Measurements from ENCODE around the gene SLC37A4. TPM values are rescaled to one million over a fixed set of nuclear protein-coding genes. Genes with fewer than 3 reads are reported as not detected.

Gene SLC37A4
- 17.7 and 27.4 TPM in 2 replicates for total RNA-seq

DNA sequence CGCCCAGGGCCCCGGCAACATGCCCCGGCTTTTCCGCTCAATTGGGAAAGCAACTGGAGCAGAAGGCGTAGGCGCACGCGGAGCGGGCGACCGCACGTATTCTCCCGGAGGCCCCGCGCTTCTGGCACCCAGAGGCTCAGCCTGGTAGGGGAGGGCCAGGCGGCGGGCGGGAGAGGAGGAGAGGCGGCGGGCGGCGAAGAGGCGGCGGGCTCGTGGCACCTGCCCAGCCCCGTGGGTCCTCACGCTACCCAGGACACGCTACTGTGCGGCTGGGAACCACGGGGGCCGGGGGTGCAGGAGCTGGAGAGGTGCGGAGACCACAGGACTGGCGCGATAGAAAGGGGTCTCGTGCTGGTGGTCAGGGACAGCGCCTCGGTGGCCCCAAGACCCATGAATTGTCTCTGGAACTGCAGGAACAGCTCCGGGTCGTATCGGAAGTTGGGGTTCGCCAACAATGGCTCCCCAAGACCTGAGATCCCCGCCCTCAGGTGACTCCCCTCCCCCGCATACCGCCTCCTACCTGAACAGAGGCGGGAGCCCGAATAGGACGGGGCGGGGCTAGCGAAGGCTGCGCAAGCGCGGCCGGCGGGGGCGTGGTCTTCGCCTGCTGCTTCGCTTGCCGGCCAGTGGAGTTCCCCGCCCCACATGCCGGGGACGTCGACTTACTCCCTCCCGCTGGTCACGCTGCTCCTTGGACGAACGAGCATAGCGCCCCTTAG, at the start of gene SLC37A4:
Gene SLC37A4, minus strand, starts transcription at position 549 of the 719 bp plus-strand sequence.

GRCh38 chr11:119067371-119068222, 36.9 kb upstream of the SLC37A4 start, which contains the start of gene VPS11:
VPS11 (plus strand) TSS chr11:119067818; CDS start chr11:119067824, 6 bp downstream.

DNA sequence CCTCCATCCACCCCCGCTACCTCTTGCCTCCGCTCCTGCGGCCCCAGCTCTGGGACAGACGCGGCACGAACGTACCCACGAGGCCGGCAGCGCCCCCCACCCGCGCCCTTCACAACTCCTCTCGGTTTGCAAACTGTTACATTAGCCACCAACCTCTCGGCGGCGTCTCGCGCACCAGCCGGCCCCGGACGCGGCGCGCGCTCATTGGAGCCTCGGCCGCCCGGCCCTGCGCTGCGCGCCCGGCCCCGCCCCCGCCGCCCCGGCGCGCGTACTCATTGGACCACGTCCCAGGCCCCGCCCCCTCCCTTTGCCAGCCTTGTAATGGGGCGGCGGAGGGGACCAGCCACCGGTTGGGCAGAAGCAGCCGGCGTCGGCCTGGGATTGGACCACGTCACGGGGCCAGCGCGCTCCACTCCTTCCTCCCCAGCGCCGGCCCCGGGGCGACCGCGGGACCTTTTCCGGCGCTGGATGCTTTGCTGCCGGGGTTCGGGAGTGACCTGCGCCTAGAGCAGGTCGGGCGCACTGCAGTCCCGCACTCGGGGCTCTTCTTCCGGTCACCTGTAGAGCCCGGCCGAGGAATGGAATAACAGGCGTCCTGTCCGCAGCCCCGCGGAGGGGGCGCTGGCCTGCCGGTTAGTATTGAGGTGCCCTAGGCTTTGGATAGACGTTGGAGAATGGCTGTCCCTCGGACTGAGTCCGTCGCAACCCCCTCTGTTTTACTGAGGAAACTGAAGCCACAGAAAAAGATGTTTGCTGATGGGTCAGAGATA, 26.5 kb upstream of the SLC37A4 start, which contains the start of gene HYOU1:
Gene HYOU1, minus strand, starts transcription at position 206 of the 770 bp plus-strand sequence. CDS start 1,045 bp downstream, outside the sequence.

GRCh38 chr11:119018074-119018938, 12.4 kb downstream of the SLC37A4 start, which contains the start of the genes RPS25 and TRAPPC4:
RPS25 (minus strand) TSS chr11:119018343; CDS start chr11:119018284, 59 bp downstream.
TRAPPC4 (plus strand) TSS chr11:119018766; CDS start chr11:119018796, 30 bp downstream.

DNA sequence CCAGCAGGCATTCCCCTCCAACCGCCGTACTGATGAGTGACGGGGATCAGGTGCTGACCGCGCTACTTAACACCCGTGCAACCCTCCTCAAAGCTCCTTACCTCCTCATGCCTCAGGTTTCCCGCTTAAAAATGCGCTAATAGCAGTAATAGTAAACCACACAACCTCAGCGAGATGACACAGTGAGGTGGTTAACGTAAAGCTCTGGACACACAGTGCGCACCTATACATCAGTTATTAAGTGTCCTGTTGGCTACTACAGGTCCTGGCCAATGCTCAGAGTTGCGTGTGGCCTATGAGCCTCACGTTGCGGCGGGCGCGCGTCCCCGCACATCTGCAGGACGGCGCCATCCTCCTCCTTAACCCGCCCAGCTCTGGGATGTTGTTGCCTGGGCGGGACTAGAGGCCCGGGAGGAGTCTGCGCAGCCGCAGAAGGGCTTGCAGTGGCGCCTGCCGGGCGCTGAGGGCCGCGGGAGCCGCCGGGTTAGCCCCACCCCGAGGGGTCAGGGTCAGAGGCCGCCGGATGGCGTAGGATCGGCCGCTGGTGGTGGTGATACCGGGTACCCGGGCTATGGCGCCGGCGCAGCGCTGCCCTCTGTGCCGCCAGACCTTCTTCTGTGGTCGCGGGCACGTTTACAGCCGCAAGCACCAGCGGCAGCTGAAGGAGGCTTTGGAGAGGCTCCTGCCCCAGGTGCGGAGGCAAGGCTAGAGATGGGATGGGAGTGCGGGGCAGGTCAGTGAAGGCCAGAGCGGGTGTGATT, 32.9 kb downstream of the SLC37A4 start, which contains the start of gene CENATAC:
Gene CENATAC, plus strand, starts transcription at position 512 of the 761 bp plus-strand sequence. Its CDS starts 60 bp downstream, at position 572.

Small RNAs within 50 kb of the gene (small RNA-seq; reads per million reads assigned to genes)
- 0.08 reads per million for gene AP003392.2
- gene RF00017: not detected
- gene RF00019: not detected

Other genes with a start within 250 kb of the SLC37A4 start
- gene DDX6, start 239.7 kb downstream of the SLC37A4 start, total RNA-seq: 150 and 202 TPM in 2 replicates
- not detected in 2 replicates for gene CXCR5, start 147.0 kb downstream of the SLC37A4 start, total RNA-seq
- gene BCL9L, start 105.0 kb downstream of the SLC37A4 start, total RNA-seq: 13.9 and 22.9 TPM in 2 replicates
- gene UPK2, start 74.6 kb downstream of the SLC37A4 start, total RNA-seq: not detected in 2 replicates
- gene FOXR1, start 59.1 kb downstream of the SLC37A4 start, total RNA-seq: not detected in 2 replicates
- 24.2 and 27.2 TPM in 2 replicates for gene CENATAC, start 32.7 kb downstream of the SLC37A4 start, total RNA-seq
- 1,172 and 2,215 TPM in 2 replicates for gene RPS25, start 12.5 kb downstream of the SLC37A4 start, total RNA-seq
- gene TRAPPC4, start 12.1 kb downstream of the SLC37A4 start, total RNA-seq: 54.2 and 66.2 TPM in 2 replicates
- 230 and 263 TPM in 2 replicates for gene HYOU1, start 26.3 kb upstream of the SLC37A4 start, total RNA-seq
- 25.5 and 32.3 TPM in 2 replicates for gene VPS11, start 36.9 kb upstream of the SLC37A4 start, total RNA-seq
- gene HMBS, start 54.0 kb upstream of the SLC37A4 start, total RNA-seq: 6.9 and 7.3 TPM in 2 replicates
- 27.2 and 34.9 TPM in 2 replicates for gene DPAGT1, start 71.0 kb upstream of the SLC37A4 start, total RNA-seq
- gene C2CD2L, start 76.5 kb upstream of the SLC37A4 start, total RNA-seq: 4.6 and 6.2 TPM in 2 replicates
- 24.4 and 24.5 TPM in 2 replicates for gene HINFP, start 90.7 kb upstream of the SLC37A4 start, total RNA-seq
- 0.33 and 1.1 TPM in 2 replicates for gene ABCG4, start 118.2 kb upstream of the SLC37A4 start, total RNA-seq
- 17.5 and 22.5 TPM in 2 replicates for gene NLRX1, start 137.8 kb upstream of the SLC37A4 start, total RNA-seq
- gene NHERF4, start 154.6 kb upstream of the SLC37A4 start, total RNA-seq: not detected in 2 replicates
- 23.2 and 33.1 TPM in 2 replicates for gene CBL, start 175.5 kb upstream of the SLC37A4 start, total RNA-seq

Measured in vein endothelial cell (primary cell).